HepG2 (cell line): ENCODE results near the gene TM4SF18. TPM values are rescaled to one million over a fixed set of nuclear protein-coding genes. Genes with fewer than 3 reads are reported as not detected.

Experiments used
- ATF7 ChIP-seq, 2 experiments: fragments of 450-650 bp in 1 of 2; sonication (generic) in 1 of 2; formaldehyde crosslinking in 1 of 2; IDR thresholded peaks; 2 replicates each; pipeline versions ENCODE4 v1.4.0 to v1.6.1; 2016 to 2020; ENCODE audit warnings: antibody characterized with exemption in 1 of 2, mild to moderate bottlenecking in 1 of 2, missing genetic modification reagents in 1 of 2
- BCL6 ChIP-seq: IDR thresholded peaks from 2 replicates; pipeline ENCODE4 v1.6.1; 2016; ENCODE audit warnings: missing genetic modification reagents, missing compliant biosample characterization
- BRCA1 ChIP-seq: sonication (generic); formaldehyde crosslinking; IDR thresholded peaks from 2 replicates; pipeline ENCODE4 v1.4.0; 2020; ENCODE audit warnings: missing genetic modification reagents
- ETV5 ChIP-seq: IDR thresholded peaks from 2 replicates; pipeline ENCODE4 v1.6.1; 2018; ENCODE audit warnings: missing biosample characterization, missing genetic modification reagents, inconsistent platforms, borderline replicate concordance
- GATA4 ChIP-seq: sonication (generic); IDR thresholded peaks from 2 replicates; pipeline ENCODE4 v1.6.1; 2016; ENCODE audit warnings: antibody characterized with exemption, low read depth, borderline replicate concordance
- HDAC1 ChIP-seq: sonication (generic); formaldehyde crosslinking; IDR thresholded peaks from 2 replicates; pipeline ENCODE4 v1.5.1; 2020; ENCODE audit warnings: mild to moderate bottlenecking, missing genetic modification reagents
- MAFF ChIP-seq: IDR thresholded peaks from 2 replicates; pipeline ENCODE4 v1.6.1; 2011; ENCODE audit warnings: low read depth, low read length, improper control_type of control experiment
- MED1 ChIP-seq: sonication (generic); formaldehyde crosslinking; IDR thresholded peaks from 2 replicates; pipeline ENCODE4 v1.4.0; 2020; ENCODE audit warnings: missing genetic modification reagents
- MIXL1 ChIP-seq: IDR thresholded peaks from 2 replicates; pipeline ENCODE4 v1.6.1; 2016
- MLLT10 ChIP-seq: sonication (generic); formaldehyde crosslinking; IDR thresholded peaks from 2 replicates; pipeline ENCODE4 v1.4.0; 2020; ENCODE audit warnings: missing genetic modification reagents
- POGZ ChIP-seq: sonication (generic); formaldehyde crosslinking; IDR thresholded peaks from 2 replicates; pipeline ENCODE4 v1.4.0; 2020; ENCODE audit warnings: mild to moderate bottlenecking, missing genetic modification reagents
- SAP130 ChIP-seq: IDR thresholded peaks from 2 replicates; pipeline ENCODE4 v1.6.1; 2016; ENCODE audit warnings: low read depth
- SOX13 ChIP-seq, 3 experiments: fragments of 450-650 bp in 1 of 3; sonication (generic) in 1 of 3; formaldehyde crosslinking in 1 of 3; IDR thresholded peaks in 2 of 3; conservative IDR thresholded peaks in 1 of 3; 2 replicates each; pipeline versions ENCODE4 v1.5.0 to v1.6.1; 2016 to 2020; ENCODE audit warnings: antibody characterized with exemption in 1 of 3, mild to moderate bottlenecking in 1 of 3, missing compliant biosample characterization in 1 of 3, missing genetic modification reagents in 1 of 3, moderate library complexity in 1 of 3
- ZBTB20 ChIP-seq: sonication (generic); formaldehyde crosslinking; IDR thresholded peaks from 2 replicates; pipeline ENCODE4 v1.8.1; 2023; ENCODE audit warnings: missing genetic modification reagents, low read depth, mild to moderate bottlenecking, borderline replicate concordance
- ZNF138 ChIP-seq: sonication (generic); formaldehyde crosslinking; IDR thresholded peaks from 2 replicates; pipeline ENCODE4 v1.5.0; 2020; ENCODE audit warnings: mild to moderate bottlenecking, low read depth, missing genetic modification reagents
- ZNF460 ChIP-seq: sonication (generic); formaldehyde crosslinking; IDR thresholded peaks from 2 replicates; pipeline ENCODE4 v1.5.1; 2020; ENCODE audit warnings: missing genetic modification reagents, mild to moderate bottlenecking, borderline replicate concordance
- ZNF552 ChIP-seq: sonication (generic); formaldehyde crosslinking; IDR thresholded peaks from 2 replicates; pipeline ENCODE4 v1.9.0; 2022; ENCODE audit warnings: missing genetic modification reagents, mild to moderate bottlenecking, borderline replicate concordance
- ZNF792 ChIP-seq: IDR thresholded peaks from 2 replicates; pipeline ENCODE4 v1.6.1; 2016
- polyA plus RNA-seq, 8 experiments: library from polyadenylated mRNA; depleted of rRNA in 3 of 8; stranded (reverse) in 7 of 8; unstranded in 1 of 8; fragments of >200 nt; fragmentation: Illumina TruSeq in 4 of 8; extraction: Trizol in 4 of 8; gene quantifications; 2 replicates each; pipeline versions ENCODE4 v1.2.1 to v1.2.3, GENCODE V29; 2011 to 2016; ENCODE audit warnings: low read depth in 4 of 8, missing spikeins in 1 of 8, mixed read lengths in 1 of 8; ENCODE audit not compliant: insufficient read depth in 1 of 8
- total RNA-seq, 5 experiments: library from RNA; depleted of rRNA; stranded (reverse); fragments of >200 nt; fragmentation: Illumina TruSeq; extraction: Trizol; gene quantifications; 2 replicates each; pipeline ENCODE4 v1.2.3, GENCODE V29; 2016; ENCODE audit warnings: low read depth in 1 of 5
- TF ChIP-seq, protein P1 (sequence below): sonication (generic); formaldehyde crosslinking; IDR thresholded peaks from 2 replicates; pipeline ENCODE4 v1.5.1; 2020; ENCODE audit warnings: missing genetic modification reagents, mild to moderate bottlenecking, borderline replicate concordance
- TF ChIP-seq, protein P2 (sequence below): sonication (generic); formaldehyde crosslinking; conservative IDR thresholded peaks from 2 replicates; pipeline ENCODE4 v1.8.0; 2022; ENCODE audit warnings: low read depth, missing genetic modification reagents
- TF ChIP-seq, protein P3 (sequence below): IDR thresholded peaks from 2 replicates; pipeline ENCODE4 v1.6.1; 2018; ENCODE audit warnings: missing genetic modification reagents, mild to moderate bottlenecking, missing compliant biosample characterization
- TF ChIP-seq, protein P4 (sequence below): sonication (generic); formaldehyde crosslinking; IDR thresholded peaks from 2 replicates; pipeline ENCODE4 v1.4.0; 2020; ENCODE audit warnings: low read depth, mild to moderate bottlenecking, missing genetic modification reagents
- TF ChIP-seq, protein P5 (sequence below): sonication (generic); formaldehyde crosslinking; IDR thresholded peaks from 2 replicates; pipeline ENCODE4 v1.4.0; 2020; ENCODE audit warnings: missing genetic modification reagents

The TM4SF18 gene
- total and polyA plus RNA-seq, 2 of the 13 experiments (the other 11 are each of a cell fraction or from before 2014, with no cell fraction given), result 0.15 TPM; not detected in 1

DNA sequence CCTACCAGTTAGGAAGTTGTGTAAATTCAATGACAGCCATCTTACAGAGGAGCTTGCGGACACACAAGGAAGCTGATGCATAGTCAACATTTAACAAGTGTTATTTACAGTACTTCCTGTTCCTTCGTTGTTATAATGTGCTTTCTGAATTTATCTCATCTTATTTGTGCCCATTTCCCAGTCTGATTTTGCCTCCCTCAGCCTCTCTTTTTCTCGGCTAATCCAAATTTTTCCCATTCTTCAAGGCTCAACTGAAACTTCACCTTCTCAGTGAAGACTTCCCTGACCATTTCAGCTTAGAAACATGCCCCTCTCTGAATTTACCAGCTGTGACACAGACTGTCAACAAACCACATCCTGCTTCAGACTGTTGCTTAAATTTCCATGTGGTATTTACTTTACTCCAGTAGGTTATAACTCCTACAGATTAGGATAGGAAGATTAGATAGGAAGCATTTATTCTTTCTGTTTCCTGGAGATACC is 56.1 kb downstream of the TM4SF18 start (continued):
- TF ChIP-seq MLLT10, result no peak
- no peak for TF ChIP-seq ZNF138 (CRISPR knock-in tag)
- TF ChIP-seq SAP130 (CRISPR knock-in tag), result peak; percentile 77
- TF ChIP-seq, protein P1, sequence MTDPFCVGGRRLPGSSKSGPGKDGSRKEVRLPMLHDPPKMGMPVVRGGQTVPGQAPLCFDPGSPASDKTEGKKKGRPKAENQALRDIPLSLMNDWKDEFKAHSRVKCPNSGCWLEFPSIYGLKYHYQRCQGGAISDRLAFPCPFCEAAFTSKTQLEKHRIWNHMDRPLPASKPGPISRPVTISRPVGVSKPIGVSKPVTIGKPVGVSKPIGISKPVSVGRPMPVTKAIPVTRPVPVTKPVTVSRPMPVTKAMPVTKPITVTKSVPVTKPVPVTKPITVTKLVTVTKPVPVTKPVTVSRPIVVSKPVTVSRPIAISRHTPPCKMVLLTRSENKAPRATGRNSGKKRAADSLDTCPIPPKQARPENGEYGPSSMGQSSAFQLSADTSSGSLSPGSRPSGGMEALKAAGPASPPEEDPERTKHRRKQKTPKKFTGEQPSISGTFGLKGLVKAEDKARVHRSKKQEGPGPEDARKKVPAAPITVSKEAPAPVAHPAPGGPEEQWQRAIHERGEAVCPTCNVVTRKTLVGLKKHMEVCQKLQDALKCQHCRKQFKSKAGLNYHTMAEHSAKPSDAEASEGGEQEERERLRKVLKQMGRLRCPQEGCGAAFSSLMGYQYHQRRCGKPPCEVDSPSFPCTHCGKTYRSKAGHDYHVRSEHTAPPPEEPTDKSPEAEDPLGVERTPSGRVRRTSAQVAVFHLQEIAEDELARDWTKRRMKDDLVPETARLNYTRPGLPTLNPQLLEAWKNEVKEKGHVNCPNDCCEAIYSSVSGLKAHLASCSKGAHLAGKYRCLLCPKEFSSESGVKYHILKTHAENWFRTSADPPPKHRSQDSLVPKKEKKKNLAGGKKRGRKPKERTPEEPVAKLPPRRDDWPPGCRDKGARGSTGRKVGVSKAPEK, result no peak
- no peak for TF ChIP-seq MIXL1 (CRISPR knock-in tag)
- TF ChIP-seq HDAC1, result no peak
- TF ChIP-seq, protein P2, sequence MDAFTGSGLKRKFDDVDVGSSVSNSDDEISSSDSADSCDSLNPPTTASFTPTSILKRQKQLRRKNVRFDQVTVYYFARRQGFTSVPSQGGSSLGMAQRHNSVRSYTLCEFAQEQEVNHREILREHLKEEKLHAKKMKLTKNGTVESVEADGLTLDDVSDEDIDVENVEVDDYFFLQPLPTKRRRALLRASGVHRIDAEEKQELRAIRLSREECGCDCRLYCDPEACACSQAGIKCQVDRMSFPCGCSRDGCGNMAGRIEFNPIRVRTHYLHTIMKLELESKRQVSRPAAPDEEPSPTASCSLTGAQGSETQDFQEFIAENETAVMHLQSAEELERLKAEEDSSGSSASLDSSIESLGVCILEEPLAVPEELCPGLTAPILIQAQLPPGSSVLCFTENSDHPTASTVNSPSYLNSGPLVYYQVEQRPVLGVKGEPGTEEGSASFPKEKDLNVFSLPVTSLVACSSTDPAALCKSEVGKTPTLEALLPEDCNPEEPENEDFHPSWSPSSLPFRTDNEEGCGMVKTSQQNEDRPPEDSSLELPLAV (CRISPR knock-in tag), result no peak
- TF ChIP-seq GATA4, result peak; percentile 42; the same call in 1 of the 2 replicates
- no peak for TF ChIP-seq ZNF552
- TF ChIP-seq POGZ (CRISPR knock-in tag), result no peak
- no peak for TF ChIP-seq BRCA1
- no peak for TF ChIP-seq ATF7 (IDR thresholded peaks at IDR 0.05)
- TF ChIP-seq ATF7 (CRISPR knock-in tag; IDR thresholded peaks at IDR 0.05), result no peak
- TF ChIP-seq SOX13 (IDR thresholded peaks at IDR 0.05), result no peak
- TF ChIP-seq SOX13 (CRISPR knock-in tag; conservative IDR thresholded peaks at IDR 0.05 in 1 of 2, IDR thresholded peaks at IDR 0.05 in 1 of 2), result peak in 1 of 2 experiments; percentile 34; a peak in 1 of 4 replicates
- 0 out of 2 replicates have a peak, but pooled peaks have one; percentile 23 for TF ChIP-seq ZNF792 (CRISPR knock-in tag)
- TF ChIP-seq, protein P3, sequence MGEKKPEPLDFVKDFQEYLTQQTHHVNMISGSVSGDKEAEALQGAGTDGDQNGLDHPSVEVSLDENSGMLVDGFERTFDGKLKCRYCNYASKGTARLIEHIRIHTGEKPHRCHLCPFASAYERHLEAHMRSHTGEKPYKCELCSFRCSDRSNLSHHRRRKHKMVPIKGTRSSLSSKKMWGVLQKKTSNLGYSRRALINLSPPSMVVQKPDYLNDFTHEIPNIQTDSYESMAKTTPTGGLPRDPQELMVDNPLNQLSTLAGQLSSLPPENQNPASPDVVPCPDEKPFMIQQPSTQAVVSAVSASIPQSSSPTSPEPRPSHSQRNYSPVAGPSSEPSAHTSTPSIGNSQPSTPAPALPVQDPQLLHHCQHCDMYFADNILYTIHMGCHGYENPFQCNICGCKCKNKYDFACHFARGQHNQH, result peak; percentile 69; the same call in 1 of the 2 replicates
- TF ChIP-seq ETV5 (CRISPR knock-in tag), result peak; percentile 90
- 0 out of 2 replicates have a peak, but pooled peaks have one; percentile 27 for TF ChIP-seq MED1 (CRISPR knock-in tag)
- TF ChIP-seq ZNF460 (CRISPR knock-in tag), result no peak
- no peak for TF ChIP-seq MAFF
- peak; percentile 92; the same call in 1 of the 2 replicates for TF ChIP-seq ZBTB20 (CRISPR knock-in tag)
- no peak for TF ChIP-seq BCL6
- TF ChIP-seq, protein P4, sequence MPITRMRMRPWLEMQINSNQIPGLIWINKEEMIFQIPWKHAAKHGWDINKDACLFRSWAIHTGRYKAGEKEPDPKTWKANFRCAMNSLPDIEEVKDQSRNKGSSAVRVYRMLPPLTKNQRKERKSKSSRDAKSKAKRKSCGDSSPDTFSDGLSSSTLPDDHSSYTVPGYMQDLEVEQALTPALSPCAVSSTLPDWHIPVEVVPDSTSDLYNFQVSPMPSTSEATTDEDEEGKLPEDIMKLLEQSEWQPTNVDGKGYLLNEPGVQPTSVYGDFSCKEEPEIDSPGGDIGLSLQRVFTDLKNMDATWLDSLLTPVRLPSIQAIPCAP, result no peak
- TF ChIP-seq, protein P5, sequence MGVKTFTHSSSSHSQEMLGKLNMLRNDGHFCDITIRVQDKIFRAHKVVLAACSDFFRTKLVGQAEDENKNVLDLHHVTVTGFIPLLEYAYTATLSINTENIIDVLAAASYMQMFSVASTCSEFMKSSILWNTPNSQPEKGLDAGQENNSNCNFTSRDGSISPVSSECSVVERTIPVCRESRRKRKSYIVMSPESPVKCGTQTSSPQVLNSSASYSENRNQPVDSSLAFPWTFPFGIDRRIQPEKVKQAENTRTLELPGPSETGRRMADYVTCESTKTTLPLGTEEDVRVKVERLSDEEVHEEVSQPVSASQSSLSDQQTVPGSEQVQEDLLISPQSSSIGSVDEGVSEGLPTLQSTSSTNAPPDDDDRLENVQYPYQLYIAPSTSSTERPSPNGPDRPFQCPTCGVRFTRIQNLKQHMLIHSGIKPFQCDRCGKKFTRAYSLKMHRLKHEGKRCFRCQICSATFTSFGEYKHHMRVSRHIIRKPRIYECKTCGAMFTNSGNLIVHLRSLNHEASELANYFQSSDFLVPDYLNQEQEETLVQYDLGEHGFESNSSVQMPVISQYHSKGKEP (CRISPR knock-in tag), result no peak
